Forelimb muscle (tissue), 1 donor: ENCODE measurements around the gene SYT17. TPM values are rescaled to one million over a fixed set of nuclear protein-coding genes. Genes with fewer than 3 reads are reported as not detected.

Source experiments
- DNase-seq: peaks from one replicate; pipeline ENCODE4 v3.0.0-alpha.2; 2013; ENCODE audit warnings: low read depth
- polyA plus RNA-seq: library from polyadenylated mRNA; unstranded; fragments of 120-200 nt; gene quantifications from one replicate; pipeline ENCODE4 v1.2.1, GENCODE V29; 2013; ENCODE audit not compliant: insufficient read length

SYT17 gene
- polyA plus RNA-seq: 5.9 TPM

- DNase-seq: no peak
Measured at GRCh38 chr16:19167710-19168370, at the start of gene SYT17. TSS of gene SYT17 (plus strand) at chr16:19168240. CDS start at chr16:19168647, 407 bp downstream.

GRCh38 chr16:19118938-19119431, 49.1 kb upstream of the SYT17 start:
- DNase-seq: no peak

GRCh38 chr16:19119564-19119963, 48.5 kb upstream of the SYT17 start:
- no peak for DNase-seq

GRCh38 chr16:19123535-19124178, 44.4 kb upstream of the SYT17 start:
- DNase-seq: no peak

- no peak for DNase-seq
Measured at GRCh38 chr16:19126300-19126699, 41.7 kb upstream of the SYT17 start.

- no peak for DNase-seq
Measured at GRCh38 chr16:19127205-19127604, 40.8 kb upstream of the SYT17 start.

GRCh38 chr16:19127674-19128131, 40.3 kb upstream of the SYT17 start:
- DNase-seq: no peak

- DNase-seq: no peak
Measured at GRCh38 chr16:19128454-19129200, 39.4 kb upstream of the SYT17 start.

- no peak for DNase-seq
Measured at GRCh38 chr16:19130385-19130784, 37.7 kb upstream of the SYT17 start.

GRCh38 chr16:19130852-19131824, 36.9 kb upstream of the SYT17 start:
- no peak for DNase-seq

GRCh38 chr16:19131825-19132218, 36.2 kb upstream of the SYT17 start:
- DNase-seq: no peak

- DNase-seq: no peak
Measured at GRCh38 chr16:19132255-19132654, 35.8 kb upstream of the SYT17 start.

GRCh38 chr16:19132898-19133297, 35.1 kb upstream of the SYT17 start:
- no peak for DNase-seq

- DNase-seq: no peak
Measured at GRCh38 chr16:19133600-19133999, 34.4 kb upstream of the SYT17 start.

- no peak for DNase-seq
Measured at GRCh38 chr16:19135201-19135842, 32.7 kb upstream of the SYT17 start.

- no peak for DNase-seq
Measured at GRCh38 chr16:19135896-19136438, 32.1 kb upstream of the SYT17 start.

- DNase-seq: no peak
Measured at GRCh38 chr16:19136549-19137196, 31.4 kb upstream of the SYT17 start.

- DNase-seq: no peak
Measured at GRCh38 chr16:19137201-19138128, 30.6 kb upstream of the SYT17 start.

- DNase-seq: no peak
Measured at GRCh38 chr16:19138601-19139000, 29.4 kb upstream of the SYT17 start.
